ENCODE measurements around the gene PARL.

- TF ChIP-seq CTCF (IDR thresholded peaks at IDR 0.05; ENCODE audit: low read length), result no peak
- no peak for TF ChIP-seq EZH2 (optimal IDR thresholded peaks at IDR 0.05; ENCODE audit: low read depth, low read length)
Measured at GRCh38 chr3:183896610-183897009, 11.9 kb upstream of the PARL start.

Measured in MM.1S (cell line).